ENCODE results near the gene ENGASE.
A peak's percentile ranks its signal among the peaks of the same experiment; 100 is the strongest.

The ENGASE gene

DNA sequence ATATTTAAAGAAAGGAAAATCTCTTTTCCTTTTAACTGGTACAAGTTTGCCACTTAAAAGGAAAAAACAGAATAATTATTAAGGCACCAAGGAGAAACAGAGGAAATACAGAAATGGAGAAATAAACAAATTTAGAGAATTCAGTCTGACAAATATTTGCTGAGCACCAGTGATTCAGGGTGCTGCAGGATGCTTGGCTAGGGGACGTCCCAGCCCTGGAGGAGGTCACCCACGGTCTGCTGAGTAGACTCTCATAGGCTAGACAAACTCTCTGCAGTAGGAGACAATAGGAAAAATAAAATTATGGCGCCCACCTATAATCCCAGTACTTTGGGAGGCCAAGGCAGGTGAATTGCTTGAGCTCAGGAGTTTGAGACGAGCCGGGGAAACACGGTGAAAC is 34.7 kb upstream of the ENGASE start:
- DNase-seq = no peak

DNA sequence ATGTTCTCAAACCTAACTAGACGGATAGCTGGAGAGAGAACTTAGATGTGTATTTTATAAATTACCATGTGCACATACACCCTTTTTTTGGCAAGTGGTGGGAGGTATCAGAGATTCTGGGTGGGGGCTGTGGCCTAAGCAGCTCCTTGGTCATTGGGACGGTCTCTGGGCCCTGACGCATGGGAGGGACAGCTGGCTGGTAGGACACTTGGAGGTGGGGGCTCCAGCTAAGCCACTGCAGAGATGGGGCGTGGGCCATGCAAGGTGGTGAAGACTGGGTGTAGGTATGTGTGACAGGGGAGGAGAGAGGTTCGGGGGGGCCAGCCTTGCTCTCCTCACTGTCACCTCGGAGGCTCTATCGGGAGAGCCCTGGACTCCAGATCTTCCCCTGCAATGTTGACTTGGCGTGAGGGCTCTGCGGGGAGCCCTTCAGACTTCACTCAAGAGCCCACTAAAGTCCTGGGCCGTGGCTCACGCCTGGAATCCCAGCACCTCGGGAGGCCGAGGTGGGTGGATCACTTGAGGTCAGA is 33.5 kb upstream of the ENGASE start:
- no peak for DNase-seq

DNA sequence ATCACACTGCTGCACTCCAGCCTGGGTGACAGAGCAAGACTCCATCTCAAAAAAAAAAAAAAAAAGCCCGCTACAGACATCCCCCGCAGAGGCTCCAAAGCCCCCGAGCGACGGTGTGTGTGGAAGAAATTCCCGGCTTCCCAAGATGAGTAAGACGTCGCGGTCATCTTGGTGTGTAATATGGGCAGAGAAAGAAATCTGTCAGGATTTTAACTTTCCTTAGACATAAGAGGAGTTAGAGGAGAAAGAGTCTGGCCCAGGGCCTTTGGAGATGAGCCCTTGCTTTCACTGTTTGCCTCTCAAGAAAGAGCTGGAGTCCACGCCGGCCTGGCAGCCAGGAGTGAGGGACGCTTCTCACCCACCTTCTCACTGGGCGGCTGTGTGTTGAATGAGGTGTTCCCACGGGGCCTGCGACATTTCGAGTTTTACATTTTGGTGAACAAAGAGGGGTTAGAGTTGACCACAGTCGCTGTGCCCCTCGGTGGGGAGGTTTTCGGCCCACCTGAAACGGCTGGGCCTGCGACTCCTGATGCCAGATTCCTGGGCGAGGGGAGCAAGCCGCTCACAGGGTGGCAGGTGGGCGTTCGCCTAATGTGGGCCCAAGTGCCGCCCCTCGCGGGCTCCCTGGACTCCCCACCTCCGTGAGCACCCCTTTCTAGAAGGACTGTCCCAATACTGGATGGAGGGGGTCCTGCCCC is 32.8 kb upstream of the ENGASE start:
- no peak for DNase-seq

DNA sequence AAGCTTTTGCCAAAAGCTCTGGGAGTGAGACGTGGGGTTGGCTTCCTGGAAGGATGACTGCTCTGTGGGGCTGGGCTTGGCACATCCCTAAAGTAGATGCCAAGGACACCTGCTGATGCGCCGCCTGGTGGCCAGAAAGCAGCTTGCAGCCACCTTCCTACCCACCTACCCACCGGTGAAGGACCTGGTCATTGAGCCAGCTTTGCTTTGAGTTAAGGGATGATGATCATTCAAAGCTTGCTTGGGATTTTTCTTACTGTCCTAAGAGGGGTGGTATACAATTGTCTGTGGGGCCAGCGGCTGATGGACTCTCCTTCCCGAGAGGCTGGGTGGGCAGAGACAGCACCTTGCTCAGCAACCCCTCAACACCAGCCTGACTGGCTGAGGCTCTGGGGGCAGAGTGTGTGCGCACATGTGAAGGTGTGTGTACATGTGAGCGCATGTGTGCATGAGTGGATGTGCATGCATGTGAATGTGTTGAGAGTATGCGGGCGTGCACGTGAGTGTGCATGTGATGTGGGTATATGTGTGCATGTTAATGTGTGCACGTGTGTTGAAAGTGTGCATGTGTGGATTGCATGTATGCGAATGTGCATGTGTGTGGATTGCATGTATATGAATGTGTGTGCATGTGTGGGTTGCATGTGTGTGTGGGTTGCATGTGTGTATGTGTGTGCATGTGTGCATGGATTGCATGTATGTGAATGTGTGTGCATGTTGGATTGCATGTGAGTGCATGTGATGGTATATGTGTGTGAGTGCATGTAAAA is 32.0 kb upstream of the ENGASE start:
- peak; percentile 64 for DNase-seq

DNA sequence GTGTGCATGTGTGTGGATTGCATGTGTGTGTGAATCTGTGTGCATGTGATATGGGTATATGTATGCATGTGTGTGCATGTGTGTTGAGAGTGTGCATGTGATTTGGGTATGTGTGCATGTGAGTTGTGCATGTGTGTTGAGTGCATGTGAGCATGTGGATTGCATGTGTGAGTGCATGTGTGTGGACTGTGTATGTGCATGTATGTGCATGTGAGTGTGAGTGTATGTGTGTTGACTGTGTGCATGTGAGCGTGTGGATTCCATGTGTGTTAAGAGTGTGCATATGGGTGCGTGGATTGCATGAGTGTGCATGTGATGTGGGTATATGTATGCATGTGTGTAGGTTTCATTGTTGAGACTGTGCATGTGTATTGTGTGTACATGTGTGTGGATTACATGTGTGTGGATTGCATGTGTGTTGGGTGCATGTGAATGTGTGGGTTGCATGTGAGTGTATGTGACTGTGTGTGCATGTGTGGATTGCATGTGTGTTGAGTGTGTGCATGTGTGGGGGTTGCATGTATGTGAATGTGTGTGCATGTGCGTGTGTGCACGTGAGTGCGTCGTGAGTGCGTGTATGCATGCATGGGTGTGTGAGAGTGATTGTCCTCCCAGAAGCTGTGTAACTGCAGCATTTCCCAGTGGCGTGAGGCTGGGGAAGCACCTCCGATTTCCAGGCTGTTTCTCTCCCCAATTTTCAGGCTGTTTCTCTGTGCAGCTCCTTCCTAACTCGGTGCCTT is 31.3 kb upstream of the ENGASE start:
- DNase-seq = no peak

DNA sequence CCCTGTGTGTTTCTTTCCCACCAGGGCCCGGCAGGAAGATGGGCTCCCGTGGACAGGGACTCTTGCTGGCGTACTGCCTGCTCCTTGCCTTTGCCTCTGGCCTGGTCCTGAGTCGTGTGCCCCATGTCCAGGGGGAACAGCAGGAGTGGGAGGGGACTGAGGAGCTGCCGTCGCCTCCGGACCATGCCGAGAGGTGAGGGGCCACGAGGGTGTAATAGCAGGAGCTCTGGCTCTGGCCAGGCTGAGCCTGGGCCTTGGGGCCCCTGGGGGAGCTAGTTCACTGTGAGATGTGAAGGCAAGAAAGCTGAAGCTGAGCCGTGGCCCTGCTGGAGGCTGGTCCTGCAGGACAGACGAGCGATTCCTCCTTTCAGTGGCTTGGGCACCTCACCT is 30.7 kb upstream of the ENGASE start:
- DNase-seq = no peak

DNA sequence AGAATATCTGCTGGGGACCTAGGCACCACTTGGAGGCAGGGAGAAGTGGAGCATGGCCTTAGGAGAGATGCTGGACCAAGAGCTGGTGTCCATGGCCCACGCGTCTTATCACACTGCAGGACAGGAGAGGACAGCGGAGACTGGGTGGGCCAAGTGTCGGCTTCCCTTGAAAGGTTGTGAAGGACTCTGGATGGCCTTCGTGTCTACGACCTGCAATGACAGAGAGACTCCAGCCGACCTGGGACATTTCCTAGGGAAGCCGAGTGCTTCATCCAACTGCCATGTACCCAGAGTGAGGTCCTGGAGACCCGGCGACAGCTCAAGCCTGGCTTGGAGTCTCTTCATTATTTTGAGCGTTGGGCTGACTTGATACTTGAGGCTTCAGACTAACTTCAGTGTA is 30.2 kb upstream of the ENGASE start:
- no peak for DNase-seq

DNA sequence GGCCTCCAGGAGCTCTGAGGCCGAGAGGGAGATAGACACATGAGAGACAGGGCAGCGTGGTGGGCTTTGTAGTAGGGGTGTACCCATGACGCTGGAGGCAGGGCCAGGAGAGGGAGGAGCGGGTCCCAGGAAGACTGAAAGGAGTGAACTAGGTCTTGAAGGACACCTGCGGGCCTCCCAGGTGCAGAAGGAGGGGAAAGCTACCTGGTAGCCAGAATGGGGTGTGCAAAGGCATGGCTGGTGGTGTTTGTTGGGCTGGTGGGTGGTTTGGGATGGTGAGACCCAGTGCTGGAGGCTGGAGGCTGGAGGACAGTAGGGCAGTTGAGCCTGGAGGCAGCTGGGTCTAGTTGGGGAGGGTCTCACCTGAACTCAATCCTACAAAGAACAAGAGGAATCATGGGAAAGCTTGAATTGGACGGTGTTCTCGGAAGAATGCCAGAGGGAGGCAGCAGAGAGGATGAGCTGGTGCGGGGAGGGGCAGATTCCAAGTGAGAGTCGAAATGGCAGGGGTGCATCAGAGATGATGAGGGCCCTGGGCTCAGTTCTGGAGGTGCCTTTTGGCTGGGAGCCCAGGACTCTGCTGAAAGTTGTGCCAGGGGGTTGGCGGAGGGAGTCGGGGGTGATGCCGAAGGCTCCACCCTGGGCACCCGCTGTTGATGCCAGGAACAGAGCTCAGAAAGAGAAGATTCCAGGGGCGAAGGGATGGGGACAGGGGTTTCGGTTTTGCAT is 29.5 kb upstream of the ENGASE start:
- no peak for DNase-seq

DNA sequence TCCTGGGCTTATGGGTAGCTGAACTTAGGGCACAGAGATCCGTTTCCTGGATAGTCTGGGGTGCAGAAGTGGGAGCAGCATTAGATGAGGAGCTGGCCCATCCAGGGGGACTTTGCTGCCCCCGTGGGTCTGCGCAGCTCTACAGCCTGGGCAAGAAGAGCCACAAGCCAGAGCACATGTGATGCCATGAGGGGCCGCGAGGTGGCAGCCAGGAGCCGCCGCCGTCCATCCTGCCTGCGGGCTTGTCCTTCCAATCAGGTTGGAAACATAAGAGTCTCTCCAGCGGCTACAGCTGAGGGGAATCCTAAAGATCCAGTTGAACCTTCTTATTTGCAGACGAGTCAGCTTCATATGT is 28.8 kb upstream of the ENGASE start:
- peak; percentile 58 for DNase-seq

DNA sequence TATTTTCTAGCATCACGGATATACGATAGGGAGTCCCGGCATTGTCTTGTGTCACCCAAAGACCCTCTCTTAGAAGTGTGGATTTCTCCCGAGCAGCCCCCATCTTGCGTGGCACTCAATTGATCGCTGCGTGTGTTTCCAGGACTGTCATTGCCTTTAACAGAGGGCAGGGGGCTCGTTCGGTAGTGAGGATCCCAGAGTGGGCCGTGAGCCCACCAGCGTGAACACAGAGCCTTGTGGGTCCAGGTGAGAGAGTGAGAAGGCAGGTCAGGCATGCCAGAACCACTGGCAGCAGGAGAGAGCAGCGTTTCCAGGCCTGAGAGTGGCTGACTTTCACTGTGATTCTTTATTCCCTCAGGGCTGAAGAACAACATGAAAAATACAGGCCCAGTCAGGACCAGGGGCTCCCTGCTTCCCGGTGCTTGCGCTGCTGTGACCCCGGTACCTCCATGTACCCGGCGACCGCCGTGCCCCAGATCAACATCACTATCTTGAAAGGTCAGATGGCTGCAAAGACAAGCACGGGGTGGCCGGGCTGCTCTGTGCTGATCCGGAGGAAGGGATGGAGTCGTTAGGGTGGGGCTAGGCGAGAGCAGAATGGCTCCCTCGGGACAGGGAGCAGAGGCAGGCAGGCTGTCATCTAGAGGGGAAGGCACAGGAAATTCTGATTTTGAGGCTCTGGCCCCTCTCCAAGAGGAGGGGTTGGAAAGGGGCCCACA is 28.3 kb upstream of the ENGASE start:
- DNase-seq = no peak

DNA sequence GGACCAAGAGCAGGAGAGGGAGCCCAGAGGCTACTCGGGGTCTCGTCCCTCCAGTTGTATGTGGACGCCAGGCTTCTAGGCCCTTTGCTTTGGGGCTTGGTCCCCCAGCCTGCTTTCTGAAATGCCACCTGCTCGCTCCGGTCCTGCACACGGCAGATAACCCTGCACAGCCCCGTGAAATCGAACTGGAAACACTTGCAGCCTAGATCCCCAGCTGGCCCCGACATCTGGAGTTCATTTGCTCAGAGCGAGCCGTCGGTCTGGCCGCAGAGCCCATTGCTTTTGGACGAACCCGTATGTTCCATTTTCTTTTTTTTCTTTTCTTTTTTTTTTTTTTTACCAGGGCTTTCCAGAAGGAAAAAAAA is 27.7 kb upstream of the ENGASE start:
- no peak for DNase-seq

DNA sequence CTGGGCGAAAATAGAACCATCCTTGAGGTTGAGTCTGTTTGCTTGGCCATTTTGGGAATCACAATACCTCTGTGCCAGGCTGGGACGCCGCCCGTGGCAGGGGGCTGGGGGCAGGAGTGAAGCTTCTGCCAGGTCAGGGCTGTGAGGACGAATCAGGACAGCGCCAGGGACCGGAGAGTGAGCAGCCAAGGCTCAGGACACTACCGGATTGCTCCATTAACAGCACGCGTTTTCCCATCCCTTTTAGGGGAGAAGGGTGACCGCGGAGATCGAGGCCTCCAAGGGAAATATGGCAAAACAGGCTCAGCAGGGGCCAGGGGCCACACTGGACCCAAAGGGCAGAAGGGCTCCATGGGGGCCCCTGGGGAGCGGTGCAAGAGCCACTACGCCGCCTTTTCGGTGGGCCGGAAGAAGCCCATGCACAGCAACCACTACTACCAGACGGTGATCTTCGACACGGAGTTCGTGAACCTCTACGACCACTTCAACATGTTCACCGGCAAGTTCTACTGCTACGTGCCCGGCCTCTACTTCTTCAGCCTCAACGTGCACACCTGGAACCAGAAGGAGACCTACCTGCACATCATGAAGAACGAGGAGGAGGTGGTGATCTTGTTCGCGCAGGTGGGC is 27.2 kb upstream of the ENGASE start:
- DNase-seq = no peak

DNA sequence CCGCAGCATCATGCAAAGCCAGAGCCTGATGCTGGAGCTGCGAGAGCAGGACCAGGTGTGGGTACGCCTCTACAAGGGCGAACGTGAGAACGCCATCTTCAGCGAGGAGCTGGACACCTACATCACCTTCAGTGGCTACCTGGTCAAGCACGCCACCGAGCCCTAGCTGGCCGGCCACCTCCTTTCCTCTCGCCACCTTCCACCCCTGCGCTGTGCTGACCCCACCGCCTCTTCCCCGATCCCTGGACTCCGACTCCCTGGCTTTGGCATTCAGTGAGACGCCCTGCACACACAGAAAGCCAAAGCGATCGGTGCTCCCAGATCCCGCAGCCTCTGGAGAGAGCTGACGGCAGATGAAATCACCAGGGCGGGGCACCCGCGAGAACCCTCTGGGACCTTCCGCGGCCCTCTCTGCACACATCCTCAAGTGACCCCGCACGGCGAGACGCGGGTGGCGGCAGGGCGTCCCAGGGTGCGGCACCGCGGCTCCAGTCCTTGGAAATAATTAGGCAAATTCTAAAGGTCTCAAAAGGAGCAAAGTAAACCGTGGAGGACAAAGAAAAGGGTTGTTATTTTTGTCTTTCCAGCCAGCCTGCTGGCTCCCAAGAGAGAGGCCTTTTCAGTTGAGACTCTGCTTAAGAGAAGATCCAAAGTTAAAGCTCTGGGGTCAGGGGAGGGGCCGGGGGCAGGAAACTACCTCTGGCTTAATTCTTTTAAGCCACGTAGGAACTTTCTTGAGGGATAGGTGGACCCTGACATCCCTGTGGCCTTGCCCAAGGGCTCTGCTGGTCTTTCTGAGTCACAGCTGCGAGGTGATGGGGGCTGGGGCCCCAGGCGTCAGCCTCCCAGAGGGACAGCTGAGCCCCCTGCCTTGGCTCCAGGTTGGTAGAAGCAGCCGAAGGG is 26.4 kb upstream of the ENGASE start:
- DNase-seq = no peak

DNA sequence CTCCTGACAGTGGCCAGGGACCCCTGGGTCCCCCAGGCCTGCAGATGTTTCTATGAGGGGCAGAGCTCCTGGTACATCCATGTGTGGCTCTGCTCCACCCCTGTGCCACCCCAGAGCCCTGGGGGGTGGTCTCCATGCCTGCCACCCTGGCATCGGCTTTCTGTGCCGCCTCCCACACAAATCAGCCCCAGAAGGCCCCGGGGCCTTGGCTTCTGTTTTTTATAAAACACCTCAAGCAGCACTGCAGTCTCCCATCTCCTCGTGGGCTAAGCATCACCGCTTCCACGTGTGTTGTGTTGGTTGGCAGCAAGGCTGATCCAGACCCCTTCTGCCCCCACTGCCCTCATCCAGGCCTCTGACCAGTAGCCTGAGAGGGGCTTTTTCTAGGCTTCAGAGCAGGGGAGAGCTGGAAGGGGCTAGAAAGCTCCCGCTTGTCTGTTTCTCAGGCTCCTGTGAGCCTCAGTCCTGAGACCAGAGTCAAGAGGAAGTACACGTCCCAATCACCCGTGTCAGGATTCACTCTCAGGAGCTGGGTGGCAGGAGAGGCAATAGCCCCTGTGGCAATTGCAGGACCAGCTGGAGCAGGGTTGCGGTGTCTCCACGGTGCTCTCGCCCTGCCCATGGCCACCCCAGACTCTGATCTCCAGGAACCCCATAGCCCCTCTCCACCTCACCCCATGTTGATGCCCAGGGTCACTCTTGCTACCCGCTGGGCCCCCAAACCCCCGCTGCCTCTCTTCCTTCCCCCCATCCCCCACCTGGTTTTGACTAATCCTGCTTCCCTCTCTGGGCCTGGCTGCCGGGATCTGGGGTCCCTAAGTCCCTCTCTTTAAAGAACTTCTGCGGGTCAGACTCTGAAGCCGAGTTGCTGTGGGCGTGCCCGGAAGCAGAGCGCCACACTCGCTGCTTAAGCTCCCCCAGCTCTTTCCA is 25.5 kb upstream of the ENGASE start:
- DNase-seq = no peak

DNA sequence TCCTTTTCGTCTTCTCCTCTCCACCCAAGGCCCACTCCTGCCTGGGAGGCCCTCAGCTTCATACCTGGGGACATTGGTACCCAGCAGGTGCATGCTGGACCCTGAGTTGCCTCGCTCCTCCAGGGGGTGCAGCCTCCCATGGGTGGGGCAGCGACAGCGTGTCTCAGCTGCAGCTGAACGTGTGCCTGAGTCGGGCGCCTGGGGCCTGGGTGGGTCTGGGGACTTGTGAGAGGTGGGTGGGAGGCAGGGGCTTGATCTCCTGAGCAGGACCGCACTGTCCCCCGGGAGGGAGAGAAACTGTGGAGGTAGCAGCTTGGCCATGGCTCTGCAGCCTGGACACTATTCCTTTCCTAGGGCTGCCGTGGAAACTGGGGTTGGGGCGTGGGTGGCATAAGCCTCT is 24.8 kb upstream of the ENGASE start:
- DNase-seq = no peak

DNA sequence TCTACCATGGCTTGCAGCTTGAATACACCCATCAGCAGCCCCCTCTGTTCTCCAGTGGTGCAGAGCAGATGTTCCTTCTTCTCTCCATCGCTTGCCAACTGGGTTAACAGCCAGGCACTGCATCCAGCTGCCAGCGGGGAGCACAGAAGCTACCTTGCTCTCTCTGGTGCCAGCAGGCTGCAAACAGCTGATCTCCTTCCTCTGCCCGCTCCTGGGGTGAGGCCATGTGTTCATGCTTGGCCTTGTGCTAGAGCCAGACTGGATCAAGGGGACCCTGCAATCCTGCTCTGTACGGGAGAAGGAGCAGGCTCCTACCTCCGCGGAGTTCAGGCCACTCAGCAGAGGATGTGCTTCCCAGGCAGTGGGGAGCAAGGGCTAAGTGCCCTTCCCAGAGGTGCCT is 24.1 kb upstream of the ENGASE start:
- no peak for DNase-seq

DNA sequence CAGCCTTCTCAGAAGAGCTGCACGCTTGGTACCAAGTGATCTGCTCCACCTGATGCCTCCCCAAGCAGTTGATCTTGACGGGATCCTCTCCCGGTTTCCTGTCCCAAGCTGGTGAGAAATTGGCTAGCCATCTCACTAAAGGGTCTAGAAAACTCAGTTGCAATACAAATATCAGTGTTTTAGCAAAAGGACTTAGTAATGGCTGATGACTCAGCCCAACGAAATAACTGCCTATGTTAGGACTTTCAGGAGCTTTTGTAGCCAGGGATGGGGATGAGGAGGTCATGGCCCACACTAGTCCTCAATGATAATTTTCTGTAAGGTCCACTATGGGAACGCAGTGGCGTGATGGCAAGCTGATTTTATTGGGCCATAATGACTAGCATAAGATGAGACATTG is 23.3 kb upstream of the ENGASE start:
- no peak for DNase-seq

DNA sequence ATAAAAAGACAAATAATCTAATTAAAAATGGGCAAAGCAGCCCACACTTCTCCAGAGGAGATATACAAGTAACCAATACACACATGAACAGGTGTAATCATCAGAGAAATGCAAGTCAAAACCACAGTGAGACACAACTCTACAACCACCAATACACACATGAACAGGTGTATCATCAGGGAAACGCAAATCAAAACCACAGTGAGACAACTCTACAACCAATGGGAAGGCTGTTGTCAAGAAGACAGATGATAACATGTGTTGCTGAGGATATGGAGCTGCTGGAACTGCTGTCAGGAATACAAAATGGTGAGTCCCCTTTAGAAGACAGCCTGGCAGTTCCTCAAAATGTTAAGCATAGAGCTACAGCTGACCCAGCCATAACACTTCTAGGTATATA is 22.5 kb upstream of the ENGASE start:
- DNase-seq = no peak

DNA sequence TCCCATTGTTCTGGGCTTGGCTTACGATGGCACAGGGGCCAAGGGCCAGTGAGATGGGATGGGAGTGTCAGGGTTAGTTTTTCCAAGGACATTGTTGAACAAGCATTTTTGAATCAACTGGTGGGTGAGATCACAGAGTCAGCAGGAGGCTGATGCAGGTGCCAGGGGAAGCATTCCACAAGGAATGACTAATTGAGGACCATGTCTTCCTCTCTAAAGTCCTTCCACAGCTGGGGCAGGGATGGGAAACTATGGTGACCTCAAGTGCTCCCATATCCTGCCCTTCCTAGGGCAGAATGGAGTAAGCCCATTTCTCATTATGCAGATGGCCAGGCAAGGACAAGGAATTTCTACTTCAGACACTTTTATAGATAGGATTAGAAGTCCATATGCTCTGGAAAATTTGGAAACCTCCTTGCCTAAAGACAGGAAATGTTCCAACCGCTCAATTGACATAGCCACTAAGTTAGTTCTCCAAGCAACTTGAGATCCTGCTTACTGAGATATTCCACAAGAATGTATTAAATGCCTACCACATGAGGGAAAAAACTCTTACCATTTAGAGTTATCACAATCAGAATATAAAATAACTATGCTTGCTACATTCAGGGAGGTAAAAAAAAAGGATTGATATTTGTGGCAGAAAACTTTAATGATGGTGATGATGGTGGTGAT is 21.2 kb upstream of the ENGASE start:
- DNase-seq = no peak
